GM23338 (cell line): ENCODE results near the gene HHATL.

Experiments used
- EZH2 ChIP-seq: fragments of 200-600 bp; sonication (generic); IDR thresholded peaks from one replicate; pipeline ENCODE4 v1.8.0; 2017; ENCODE audit warnings: antibody characterized with exemption, mild to moderate bottlenecking, low read depth; ENCODE audit not compliant: unreplicated experiment
- EZH2phosphoT487 ChIP-seq: fragments of 200-600 bp; sonication (generic); IDR thresholded peaks from one replicate; pipeline ENCODE4 v1.8.1; 2018; ENCODE audit warnings: antibody characterized with exemption; ENCODE audit not compliant: unreplicated experiment
- ZNF114 ChIP-seq: fragments of 250-450 bp; sonication (Bioruptor Pico); IDR thresholded peaks from 2 replicates; pipeline ENCODE4 v1.5.0; 2020; ENCODE audit warnings: mild to moderate bottlenecking, moderate library complexity
- TF ChIP-seq, protein P1 (sequence below), 2 experiments: fragments of 200-600 bp in 1 of 2; sonication (generic) in 1 of 2; conservative IDR thresholded peaks; 2 replicates each; pipeline versions ENCODE4 v1.5.1 to v1.6.1; 2016 to 2017; ENCODE audit warnings: antibody characterized with exemption in 2 of 2, low read depth in 2 of 2, mild to moderate bottlenecking in 2 of 2, moderate library complexity in 1 of 2
- TF ChIP-seq, protein P2 (sequence below): IDR thresholded peaks from one replicate; pipeline ENCODE4 v1.6.1; 2018; ENCODE audit warnings: antibody characterized with exemption; ENCODE audit not compliant: unreplicated experiment

DNA sequence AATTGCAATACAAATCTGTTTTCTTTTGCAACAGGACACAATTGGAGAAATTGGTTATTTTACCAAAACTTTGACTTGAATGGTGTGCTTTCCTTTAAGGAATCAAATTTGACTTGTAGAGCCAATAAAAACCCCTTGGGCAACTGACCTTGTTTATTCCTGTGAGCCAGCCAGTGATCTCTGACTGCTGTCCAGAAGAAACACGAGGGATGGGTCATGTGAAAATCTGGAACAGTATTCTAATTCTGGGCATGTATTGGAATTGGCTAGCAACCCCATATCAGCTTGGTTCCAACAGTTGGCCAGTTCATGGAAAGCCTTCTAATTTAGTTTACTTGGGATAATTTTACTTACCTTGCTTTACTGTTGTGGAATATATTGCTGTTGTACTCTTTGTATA, 19.1 kb upstream of the HHATL start:
- TF ChIP-seq, protein P1, sequence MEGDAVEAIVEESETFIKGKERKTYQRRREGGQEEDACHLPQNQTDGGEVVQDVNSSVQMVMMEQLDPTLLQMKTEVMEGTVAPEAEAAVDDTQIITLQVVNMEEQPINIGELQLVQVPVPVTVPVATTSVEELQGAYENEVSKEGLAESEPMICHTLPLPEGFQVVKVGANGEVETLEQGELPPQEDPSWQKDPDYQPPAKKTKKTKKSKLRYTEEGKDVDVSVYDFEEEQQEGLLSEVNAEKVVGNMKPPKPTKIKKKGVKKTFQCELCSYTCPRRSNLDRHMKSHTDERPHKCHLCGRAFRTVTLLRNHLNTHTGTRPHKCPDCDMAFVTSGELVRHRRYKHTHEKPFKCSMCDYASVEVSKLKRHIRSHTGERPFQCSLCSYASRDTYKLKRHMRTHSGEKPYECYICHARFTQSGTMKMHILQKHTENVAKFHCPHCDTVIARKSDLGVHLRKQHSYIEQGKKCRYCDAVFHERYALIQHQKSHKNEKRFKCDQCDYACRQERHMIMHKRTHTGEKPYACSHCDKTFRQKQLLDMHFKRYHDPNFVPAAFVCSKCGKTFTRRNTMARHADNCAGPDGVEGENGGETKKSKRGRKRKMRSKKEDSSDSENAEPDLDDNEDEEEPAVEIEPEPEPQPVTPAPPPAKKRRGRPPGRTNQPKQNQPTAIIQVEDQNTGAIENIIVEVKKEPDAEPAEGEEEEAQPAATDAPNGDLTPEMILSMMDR (conservative IDR thresholded peaks at IDR 0.05; ENCODE audit: low read depth in 2 of 2): no peak
- TF ChIP-seq EZH2 (no peak), EZH2phosphoT487 (no peak), ZNF114 (CRISPR knock-in tag) (no peak)
- TF ChIP-seq, protein P2, sequence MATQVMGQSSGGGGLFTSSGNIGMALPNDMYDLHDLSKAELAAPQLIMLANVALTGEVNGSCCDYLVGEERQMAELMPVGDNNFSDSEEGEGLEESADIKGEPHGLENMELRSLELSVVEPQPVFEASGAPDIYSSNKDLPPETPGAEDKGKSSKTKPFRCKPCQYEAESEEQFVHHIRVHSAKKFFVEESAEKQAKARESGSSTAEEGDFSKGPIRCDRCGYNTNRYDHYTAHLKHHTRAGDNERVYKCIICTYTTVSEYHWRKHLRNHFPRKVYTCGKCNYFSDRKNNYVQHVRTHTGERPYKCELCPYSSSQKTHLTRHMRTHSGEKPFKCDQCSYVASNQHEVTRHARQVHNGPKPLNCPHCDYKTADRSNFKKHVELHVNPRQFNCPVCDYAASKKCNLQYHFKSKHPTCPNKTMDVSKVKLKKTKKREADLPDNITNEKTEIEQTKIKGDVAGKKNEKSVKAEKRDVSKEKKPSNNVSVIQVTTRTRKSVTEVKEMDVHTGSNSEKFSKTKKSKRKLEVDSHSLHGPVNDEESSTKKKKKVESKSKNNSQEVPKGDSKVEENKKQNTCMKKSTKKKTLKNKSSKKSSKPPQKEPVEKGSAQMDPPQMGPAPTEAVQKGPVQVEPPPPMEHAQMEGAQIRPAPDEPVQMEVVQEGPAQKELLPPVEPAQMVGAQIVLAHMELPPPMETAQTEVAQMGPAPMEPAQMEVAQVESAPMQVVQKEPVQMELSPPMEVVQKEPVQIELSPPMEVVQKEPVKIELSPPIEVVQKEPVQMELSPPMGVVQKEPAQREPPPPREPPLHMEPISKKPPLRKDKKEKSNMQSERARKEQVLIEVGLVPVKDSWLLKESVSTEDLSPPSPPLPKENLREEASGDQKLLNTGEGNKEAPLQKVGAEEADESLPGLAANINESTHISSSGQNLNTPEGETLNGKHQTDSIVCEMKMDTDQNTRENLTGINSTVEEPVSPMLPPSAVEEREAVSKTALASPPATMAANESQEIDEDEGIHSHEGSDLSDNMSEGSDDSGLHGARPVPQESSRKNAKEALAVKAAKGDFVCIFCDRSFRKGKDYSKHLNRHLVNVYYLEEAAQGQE: no peak
